ENCODE data around the gene ZWILCH. TPM values are rescaled to one million over a fixed set of nuclear protein-coding genes. Genes with fewer than 3 reads are reported as not detected.

Gene ZWILCH
- total and polyA plus RNA-seq, 9 of the 15 experiments (the other 6 are each of a cell fraction or from before 2014, with no cell fraction given), result 32.8 to 94.2 (median 52.1) TPM

- TF ChIP-seq, protein P1, sequence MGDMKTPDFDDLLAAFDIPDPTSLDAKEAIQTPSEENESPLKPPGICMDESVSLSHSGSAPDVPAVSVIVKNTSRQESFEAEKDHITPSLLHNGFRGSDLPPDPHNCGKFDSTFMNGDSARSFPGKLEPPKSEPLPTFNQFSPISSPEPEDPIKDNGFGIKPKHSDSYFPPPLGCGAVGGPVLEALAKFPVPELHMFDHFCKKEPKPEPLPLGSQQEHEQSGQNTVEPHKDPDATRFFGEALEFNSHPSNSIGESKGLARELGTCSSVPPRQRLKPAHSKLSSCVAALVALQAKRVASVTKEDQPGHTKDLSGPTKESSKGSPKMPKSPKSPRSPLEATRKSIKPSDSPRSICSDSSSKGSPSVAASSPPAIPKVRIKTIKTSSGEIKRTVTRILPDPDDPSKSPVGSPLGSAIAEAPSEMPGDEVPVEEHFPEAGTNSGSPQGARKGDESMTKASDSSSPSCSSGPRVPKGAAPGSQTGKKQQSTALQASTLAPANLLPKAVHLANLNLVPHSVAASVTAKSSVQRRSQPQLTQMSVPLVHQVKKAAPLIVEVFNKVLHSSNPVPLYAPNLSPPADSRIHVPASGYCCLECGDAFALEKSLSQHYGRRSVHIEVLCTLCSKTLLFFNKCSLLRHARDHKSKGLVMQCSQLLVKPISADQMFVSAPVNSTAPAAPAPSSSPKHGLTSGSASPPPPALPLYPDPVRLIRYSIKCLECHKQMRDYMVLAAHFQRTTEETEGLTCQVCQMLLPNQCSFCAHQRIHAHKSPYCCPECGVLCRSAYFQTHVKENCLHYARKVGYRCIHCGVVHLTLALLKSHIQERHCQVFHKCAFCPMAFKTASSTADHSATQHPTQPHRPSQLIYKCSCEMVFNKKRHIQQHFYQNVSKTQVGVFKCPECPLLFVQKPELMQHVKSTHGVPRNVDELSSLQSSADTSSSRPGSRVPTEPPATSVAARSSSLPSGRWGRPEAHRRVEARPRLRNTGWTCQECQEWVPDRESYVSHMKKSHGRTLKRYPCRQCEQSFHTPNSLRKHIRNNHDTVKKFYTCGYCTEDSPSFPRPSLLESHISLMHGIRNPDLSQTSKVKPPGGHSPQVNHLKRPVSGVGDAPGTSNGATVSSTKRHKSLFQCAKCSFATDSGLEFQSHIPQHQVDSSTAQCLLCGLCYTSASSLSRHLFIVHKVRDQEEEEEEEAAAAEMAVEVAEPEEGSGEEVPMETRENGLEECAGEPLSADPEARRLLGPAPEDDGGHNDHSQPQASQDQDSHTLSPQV (IDR thresholded peaks at IDR 0.05), result peak; percentile 17; the same call in 1 of the 2 replicates
- TF ChIP-seq CHD7 (IDR thresholded peaks at IDR 0.05; ENCODE audit: low read depth, low read length), result no peak
- TF ChIP-seq SETDB1 (IDR thresholded peaks at IDR 0.05; ENCODE audit: low read length), result no peak
These were observed at the start of gene ZWILCH, which contains the start of gene RPL4 (continued) for GRCh38 chr15:66504563-66505429.
